Sigmoid colon (tissue), 7 donors: Measurements from ENCODE around the gene SECISBP2L. TPM values are rescaled to one million over a fixed set of nuclear protein-coding genes. Genes with fewer than 3 reads are reported as not detected.

ENCODE experiments used
- DNase-seq: peaks from one replicate; pipeline ENCODE4 v3.0.0-alpha.2; 2019
- H3K27ac ChIP-seq, 4 donors: fragments of 200-600 bp; sonication (generic); one replicate each; pipeline ENCODE4 v1.5.1; 2016 to 2019; ENCODE audit warnings: mild to moderate bottlenecking in 1 of 4
- H3K27me3 ChIP-seq, 3 donors: fragments of 200-600 bp; sonication (generic); one replicate each; pipeline ENCODE4 v1.5.1; 2019; ENCODE audit warnings: mild to moderate bottlenecking in 1 of 3
- H3K36me3 ChIP-seq, 4 donors: fragments of 200-600 bp; sonication (generic); one replicate each; pipeline ENCODE4 v1.5.1; 2016 to 2019
- H3K4me1 ChIP-seq, 4 donors: fragments of 200-600 bp; sonication (generic); one replicate each; pipeline ENCODE4 v1.5.1; 2017 to 2019
- H3K4me3 ChIP-seq, 4 donors: fragments of 200-600 bp; sonication (generic); one replicate each; pipeline ENCODE4 v1.5.1; 2017 to 2019; ENCODE audit warnings: mild to moderate bottlenecking in 2 of 4, moderate library complexity in 1 of 4
- H3K9me3 ChIP-seq, 4 donors: fragments of 200-600 bp in 3 of 4; sonication (generic) in 3 of 4; one replicate each; pipeline versions ENCODE4 v1.5.1 to v1.6.1; 2013 to 2019
- CTCF ChIP-seq, 4 experiments: fragments of 450-650 bp in 3 of 4; fragments of 200-600 bp in 1 of 4; IDR thresholded peaks; one replicate each; pipeline ENCODE4 v1.5.1; 2016 to 2019; ENCODE audit warnings: antibody characterized with exemption in 4 of 4, mild to moderate bottlenecking in 3 of 4, moderate library complexity in 2 of 4
- EP300 ChIP-seq, 4 donors: sonication (generic); formaldehyde crosslinking; IDR thresholded peaks; one replicate each; pipeline ENCODE4 v1.6.1; 2017; ENCODE audit warnings: antibody characterized with exemption in 4 of 4
- POLR2A ChIP-seq, 2 donors: fragments of 450-650 bp; IDR thresholded peaks; one replicate each; pipeline ENCODE4 v1.6.1; 2016; ENCODE audit warnings: antibody characterized with exemption in 2 of 2, mild to moderate bottlenecking in 2 of 2, moderate library complexity in 2 of 2
- POLR2AphosphoS5 ChIP-seq, 4 donors: sonication (generic); formaldehyde crosslinking; IDR thresholded peaks; one replicate each; pipeline ENCODE4 v1.6.1; 2017; ENCODE audit warnings: antibody characterized with exemption in 4 of 4
- WGBS, 2 donors: extraction: QIAGEN DNeasy Blood & Tissue Kit; methylation state at CpG; one replicate each; pipeline ENCODE4 v1.1.7; 2013; 5-methylcytosine and 5-hydroxymethylcytosine counted together
- intact Hi-C: fragments of 100-400 bp; cut with DNase I; formaldehyde crosslinking; loops from one replicate; pipeline ENCODE4 v1.15.1; 2023
- polyA plus RNA-seq, 3 donors: library from polyadenylated mRNA; stranded (reverse); fragments of 200-250 nt; gene quantifications; one replicate each; pipeline ENCODE4 v1.2.3, GENCODE V29; 2013
- total RNA-seq, 4 donors: library from RNA; depleted of rRNA; stranded (reverse); fragments of >200 nt; gene quantifications; one replicate each; pipeline ENCODE4 v1.1.0, GENCODE V29; 2016
- donor health status: healthy with polysubstance abuse.
- donor health status: Bipolar disorder and iron deficiency.
- donor health status: healthy.

SECISBP2L gene
- total and polyA plus RNA-seq, 7 donors, result 7.2 to 47.6 (median 34.1) TPM

- peaks cover 0 to 13% (median 6%) of the 10 kb centered on the region in 4 donors for H3K4me1 ChIP-seq
- no peaks in the 10 kb centered on the region for H3K27me3 ChIP-seq
- no peaks in the 10 kb centered on the region for H3K36me3 ChIP-seq
- TF ChIP-seq POLR2AphosphoS5 (IDR thresholded peaks at IDR 0.05) (no peak), CTCF (IDR thresholded peaks at IDR 0.05) (no peak), EP300 (IDR thresholded peaks at IDR 0.05) (no peak), POLR2A (IDR thresholded peaks at IDR 0.05) (no peak)
- H3K4me3 ChIP-seq, result no peak overlapping the region
- no peaks in the 10 kb centered on the region for H3K9me3 ChIP-seq
- intact Hi-C loops, result no loop called here
- DNase-seq, result no peak
- WGBS, 2 donors, result 73 to 78% methylated on average over 2 of the region's 2 CpGs
- no peak overlapping the region for H3K27ac ChIP-seq
Observed at GRCh38 chr15:48978638-48979037, 67.6 kb downstream of the SECISBP2L start.

GRCh38 chr15:48976444-48977088, 69.7 kb downstream of the SECISBP2L start:
- Histone ChIP-seq H3K27ac (peak overlapping the region; percentile 60 to 79 (median 71)), H3K27me3 (no peaks in the 10 kb centered on the region), H3K36me3 (no peaks in the 10 kb centered on the region), H3K4me3 (peak overlapping the region in 2 of 4 donors; percentile 56 to 57), H3K9me3 (no peaks in the 10 kb centered on the region), H3K4me1 (peaks cover 0 to 13% (median 6%) of the 10 kb centered on the region in 4 donors)
- TF ChIP-seq CTCF (IDR thresholded peaks at IDR 0.05) (no peak), POLR2A (IDR thresholded peaks at IDR 0.05) (no peak), POLR2AphosphoS5 (IDR thresholded peaks at IDR 0.05) (no peak)
- WGBS, 2 donors, result 92 to 93% methylated on average over 17 of the region's 17 CpGs
- DNase-seq, result no peak
- intact Hi-C loops, result loop anchor here (2.0 kb wide), 1 partner anchor 114 kb away; no protein-coding TSS in a partner anchor

- H3K36me3 ChIP-seq, result no peaks in the 10 kb centered on the region
- intact Hi-C loops, result loop anchor here (2.0 kb wide), 1 partner anchor 113 kb away; no protein-coding TSS in a partner anchor
- TF ChIP-seq EP300 (IDR thresholded peaks at IDR 0.05) (no peak), POLR2AphosphoS5 (IDR thresholded peaks at IDR 0.05) (peak in 3 of 4 donors; percentile 4 to 40 (median 31)), CTCF (IDR thresholded peaks at IDR 0.05) (peak in 3 of 4 experiments; percentile 23 to 97 (median 41))
- H3K9me3 ChIP-seq, result no peaks in the 10 kb centered on the region
- H3K27ac ChIP-seq, result peak overlapping the region; percentile 60 to 79 (median 71)
- DNase-seq, result peak; percentile 88
- H3K27me3 ChIP-seq, result no peaks in the 10 kb centered on the region
- 5 to 7% methylated on average over 53 of the region's 53 CpGs for WGBS, 2 donors
- peak overlapping the region; percentile 25 to 57 (median 50) for H3K4me3 ChIP-seq
- H3K4me1 ChIP-seq, result peaks cover 0 to 13% (median 6%) of the 10 kb centered on the region in 4 donors
Observed at GRCh38 chr15:48975472-48976419, 70.5 kb downstream of the SECISBP2L start.

- Histone ChIP-seq H3K36me3 (no peaks in the 10 kb centered on the region), H3K27me3 (no peaks in the 10 kb centered on the region), H3K4me3 (no peak overlapping the region), H3K4me1 (peaks cover 0 to 13% (median 6%) of the 10 kb centered on the region in 4 donors), H3K9me3 (no peaks in the 10 kb centered on the region), H3K27ac (peak overlapping the region in 1 of 4 donors; percentile 69)
- TF ChIP-seq EP300 (IDR thresholded peaks at IDR 0.05) (no peak), POLR2A (IDR thresholded peaks at IDR 0.05) (no peak), CTCF (IDR thresholded peaks at IDR 0.05) (no peak), POLR2AphosphoS5 (IDR thresholded peaks at IDR 0.05) (no peak)
- intact Hi-C loops, result no loop called here
- WGBS, 2 donors, result 68 to 69% methylated on average over 2 of the region's 2 CpGs
- DNase-seq, result no peak
Observed at GRCh38 chr15:48974882-48975281, 71.4 kb downstream of the SECISBP2L start.
